NCI-H82 treated with DMSO at 0.1 percent for 48 hours (cell line): ENCODE results near the gene SLC45A1.

Experiments used
- DNase-seq: peaks from one replicate; lab custom pipeline; 2025; ENCODE audit not compliant: unreplicated experiment; lab: John Stamatoyannopoulos, UW

The SLC45A1 gene

DNA sequence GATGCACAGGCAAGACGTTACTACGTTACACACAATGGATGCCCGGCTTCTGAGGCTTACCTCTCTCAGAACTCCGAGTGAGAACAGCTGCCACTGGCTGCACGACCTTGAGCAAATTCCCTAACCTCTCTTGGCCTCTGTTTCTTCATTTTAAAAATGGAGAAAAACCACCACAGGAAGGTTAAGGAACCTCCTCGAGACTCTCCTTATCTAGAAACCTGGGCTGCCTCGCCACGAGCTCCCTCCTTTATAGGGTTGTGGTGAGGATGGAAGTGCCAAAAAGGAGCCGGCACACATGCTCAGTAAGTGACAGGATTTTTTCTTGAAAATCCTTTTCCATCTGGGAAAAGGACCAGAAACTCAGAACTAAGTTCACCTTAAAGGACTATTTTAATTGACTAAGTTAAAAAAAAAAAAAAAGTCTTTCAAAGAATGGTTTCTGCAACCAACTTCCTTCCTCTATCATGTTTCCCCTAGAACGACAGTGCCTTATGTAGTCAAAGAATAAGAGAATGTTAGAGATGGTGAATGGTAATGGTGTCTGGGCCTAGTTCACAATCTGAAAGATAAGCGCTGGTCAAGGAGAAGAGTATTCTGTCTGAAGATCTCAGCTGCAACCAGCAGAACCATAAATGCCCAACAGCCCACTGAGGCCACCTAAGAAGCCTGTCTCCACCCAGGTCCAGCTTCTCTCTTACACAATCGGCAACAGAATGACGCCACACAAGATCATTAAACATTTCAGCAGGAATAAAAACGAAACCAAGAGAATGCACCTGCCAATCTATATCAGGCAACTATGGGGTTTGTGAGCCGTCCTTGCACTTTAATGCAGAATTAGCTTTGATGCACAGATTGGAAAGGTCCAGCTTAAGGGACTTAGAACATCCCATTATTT is 64.9 kb downstream of the SLC45A1 start:
- no peak for DNase-seq

DNA sequence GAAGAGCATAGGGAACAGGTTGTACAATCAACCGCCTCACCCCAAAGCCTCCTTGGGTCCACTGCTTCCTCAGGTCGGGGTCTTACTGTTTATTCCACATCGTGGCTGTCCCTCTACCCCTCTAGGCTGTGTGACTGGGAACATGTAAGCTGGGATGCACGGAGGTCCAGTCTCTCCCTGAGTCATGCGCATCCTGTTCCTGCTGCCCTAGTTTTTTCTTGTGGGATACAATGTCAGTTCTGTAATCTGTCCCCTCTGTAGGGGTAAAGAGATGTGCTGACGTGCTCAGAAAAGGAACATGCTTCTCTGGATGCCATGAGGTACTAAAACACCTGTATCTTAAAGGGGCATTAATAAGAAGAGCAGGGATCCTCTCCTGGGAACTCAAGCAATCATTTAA is 66.2 kb downstream of the SLC45A1 start:
- DNase-seq: no peak

DNA sequence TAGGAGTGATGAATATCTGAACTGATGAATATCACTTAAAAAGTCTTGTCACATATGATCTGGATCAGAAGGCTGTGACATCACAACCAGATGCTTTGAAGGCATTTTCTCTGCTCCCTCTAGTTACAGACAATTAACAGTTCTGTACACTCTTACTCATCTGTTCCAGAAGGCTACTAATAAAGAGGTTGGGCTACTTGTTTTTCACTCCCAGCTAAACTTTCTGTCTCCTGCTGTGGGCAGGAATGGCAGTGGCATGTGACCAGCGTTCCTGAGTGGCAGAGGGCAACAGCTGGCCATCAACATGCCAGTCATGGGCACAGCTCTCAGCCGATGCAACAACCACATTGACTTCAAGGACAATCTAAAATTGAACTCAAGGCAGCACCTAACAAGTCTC is 66.7 kb downstream of the SLC45A1 start:
- no peak for DNase-seq

DNA sequence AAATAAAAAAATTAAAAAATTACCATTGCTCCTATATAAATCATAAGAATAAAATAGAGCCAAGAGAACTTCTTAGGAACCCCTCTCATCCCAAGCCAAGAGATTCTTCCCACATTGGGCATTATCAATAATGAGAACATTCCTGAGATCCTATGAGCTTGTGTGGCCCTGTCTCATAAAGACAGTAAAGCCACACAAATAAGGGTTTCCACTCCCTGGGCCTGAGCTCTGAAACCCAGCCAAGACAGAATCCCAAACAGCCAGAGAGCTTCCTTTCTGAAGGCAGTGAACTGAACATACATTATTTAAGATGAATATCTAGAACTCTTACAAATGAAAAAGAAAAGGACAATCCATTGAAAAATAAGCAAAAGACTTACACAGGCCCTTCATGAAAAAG is 68.3 kb downstream of the SLC45A1 start:
- no peak for DNase-seq

DNA sequence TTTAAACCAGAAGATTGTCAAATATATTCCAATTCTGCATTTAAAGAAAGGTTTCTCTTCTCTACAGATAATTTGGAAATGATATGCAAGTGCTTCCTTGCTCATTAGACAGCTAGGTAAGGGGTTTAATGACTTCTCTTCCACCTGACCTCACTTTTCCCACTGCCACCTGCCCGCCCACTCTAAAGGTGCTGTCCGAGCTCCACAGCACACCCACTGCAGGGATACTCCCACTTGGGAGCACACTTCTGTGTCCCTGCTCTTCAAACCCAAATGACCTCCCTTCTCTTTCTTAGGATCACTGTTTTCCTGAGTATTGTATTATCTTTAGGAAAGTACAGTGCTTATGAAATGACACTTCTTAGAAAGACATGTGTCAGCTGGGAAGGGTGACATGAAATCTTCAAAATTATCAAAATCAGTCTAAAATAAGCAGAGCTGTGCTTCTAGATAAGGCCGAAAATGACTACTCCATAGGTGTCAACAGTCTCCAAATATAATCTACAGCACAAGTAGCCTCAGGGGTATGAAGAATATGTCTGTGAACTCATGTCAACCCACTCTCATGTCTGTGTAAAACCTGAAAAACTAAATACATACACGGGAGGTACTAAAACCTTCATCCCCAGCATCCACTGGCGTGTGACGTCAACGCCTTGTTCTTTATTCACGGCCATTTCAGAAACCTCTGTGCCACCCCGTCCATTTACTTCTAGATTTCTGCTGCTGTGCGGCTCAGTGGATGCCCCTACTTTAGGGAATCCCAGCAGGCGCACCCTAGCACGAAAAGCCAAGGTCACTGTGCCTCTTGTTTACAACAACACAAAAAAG is 71.0 kb downstream of the SLC45A1 start:
- DNase-seq: no peak

DNA sequence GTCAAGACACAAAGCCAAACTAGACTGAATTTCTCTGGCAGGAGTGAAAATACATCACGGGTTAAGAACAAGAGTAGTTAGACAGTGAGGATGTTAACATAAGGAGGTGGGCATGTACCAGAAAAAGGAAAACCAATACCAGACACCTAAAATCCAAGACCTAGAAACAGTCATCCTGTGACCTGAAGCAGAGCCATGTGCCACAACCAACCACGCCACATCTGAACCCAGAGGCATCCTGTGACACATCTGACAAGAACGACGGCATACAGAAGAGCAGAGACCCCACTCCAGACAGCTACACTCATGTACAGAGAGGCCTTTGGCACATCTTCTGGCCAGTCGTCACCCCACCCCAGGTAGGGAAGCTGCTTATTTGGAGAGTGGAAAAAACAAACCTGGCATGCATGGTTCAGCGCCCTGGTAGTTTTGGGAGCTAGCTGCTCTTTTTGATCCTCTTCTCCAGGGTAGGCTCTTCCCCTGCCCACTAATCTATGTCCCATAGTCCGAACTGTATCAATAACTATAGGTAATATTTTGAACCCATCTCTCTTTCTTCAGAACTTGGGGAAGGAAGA is 72.1 kb downstream of the SLC45A1 start:
- DNase-seq: no peak

DNA sequence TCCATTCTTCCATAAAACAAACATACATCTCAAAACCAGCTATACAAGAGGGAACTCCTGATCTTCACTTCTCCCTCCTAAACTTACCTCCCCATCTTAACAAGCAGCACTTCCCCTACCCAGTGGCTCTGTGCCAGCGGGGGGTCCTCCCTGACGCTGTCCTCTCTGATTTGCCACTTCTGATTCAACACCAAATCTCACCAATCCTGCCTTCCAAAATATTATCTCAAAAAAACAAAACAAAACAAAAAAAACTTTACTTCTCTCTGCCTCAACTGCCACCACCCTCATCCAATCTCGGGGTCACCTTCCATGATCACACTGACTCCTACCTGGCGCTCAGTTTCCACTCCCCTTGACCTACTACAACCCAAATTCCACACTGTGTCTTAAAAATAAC is 72.8 kb downstream of the SLC45A1 start:
- DNase-seq: no peak

DNA sequence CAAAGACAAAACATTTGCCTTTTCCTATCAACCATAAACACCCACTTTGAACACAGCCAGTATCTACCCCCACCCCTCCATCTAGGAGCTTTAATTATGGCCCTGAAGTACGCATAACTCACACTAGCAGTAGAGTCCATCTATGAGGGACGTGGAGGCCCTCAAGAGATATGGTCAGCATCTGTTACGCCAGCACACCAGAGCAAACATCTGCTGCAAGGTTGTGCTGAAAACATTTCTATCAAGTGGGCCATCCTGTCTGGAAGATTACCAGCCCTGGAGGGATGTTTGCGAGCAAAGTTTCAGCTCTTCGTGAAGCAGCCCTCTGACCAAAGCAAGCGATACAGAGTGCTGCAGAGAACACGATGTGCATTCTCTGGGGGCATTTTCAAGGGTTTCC is 74.6 kb downstream of the SLC45A1 start:
- no peak for DNase-seq
